Activated T-cell treated with anti-CD3 and anti-CD28 coated beads, Interleukin-2, amount 50 U/mL, for 24 hours (primary cell): ENCODE results near the gene RAB27B.
"Not testable (repeated sequence)": the region's sequence is repeated elsewhere in the genome, so short reads cannot be mapped to it uniquely, and the experiment has no call there.

ENCODE experiments used
- DNase-seq: peaks from one replicate; pipeline ENCODE4 v3.0.0-alpha.2; 2020
- H3K27ac Mint-ChIP-seq: 2 replicates; pipeline ENCODE4 v1.8.0; 2020; ENCODE audit warnings: mild to moderate bottlenecking, mixed read lengths
- H3K27me3 Mint-ChIP-seq: 2 replicates; pipeline ENCODE4 v1.8.0; 2020; ENCODE audit warnings: mixed read lengths
- H3K36me3 Mint-ChIP-seq: 2 replicates; pipeline ENCODE4 v1.8.0; 2020; ENCODE audit warnings: low read depth, mixed read lengths
- H3K4me1 Mint-ChIP-seq: 2 replicates; pipeline ENCODE4 v1.8.0; 2020; ENCODE audit warnings: low read depth, mixed read lengths
- H3K4me3 Mint-ChIP-seq: 2 replicates; pipeline ENCODE4 v1.8.0; 2020; ENCODE audit warnings: mild to moderate bottlenecking, moderate library complexity, mixed read lengths
- H3K9me3 Mint-ChIP-seq: 2 replicates; pipeline ENCODE4 v1.8.0; 2020; ENCODE audit warnings: mixed read lengths

RAB27B gene

DNA sequence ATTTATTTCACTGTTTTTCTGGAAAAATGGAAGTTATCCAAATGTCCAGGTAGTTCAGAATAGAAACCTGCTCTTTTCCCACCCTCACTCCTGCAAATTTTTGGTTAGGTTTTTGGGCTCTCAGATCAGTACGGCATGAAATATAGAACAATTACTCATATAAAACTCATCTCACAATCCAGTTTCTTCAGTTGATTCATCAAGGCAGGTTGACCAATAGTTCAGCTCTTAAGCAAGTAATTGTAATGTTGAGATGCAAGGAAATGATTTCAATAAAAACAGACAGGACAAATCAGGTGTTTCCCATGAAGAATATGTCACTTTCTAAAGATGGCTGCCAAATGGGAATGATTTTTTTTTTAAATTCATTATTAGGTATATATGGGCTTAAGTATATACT, 2.0 kb downstream of the RAB27B start:
- peaks cover 12% of the 10 kb centered on the region for H3K27me3 Mint-ChIP-seq
- peaks cover 5% of the 10 kb centered on the region for H3K9me3 Mint-ChIP-seq
- peaks cover 29% of the 10 kb centered on the region for H3K4me1 Mint-ChIP-seq
- no peak overlapping the region for H3K4me3 Mint-ChIP-seq
- DNase-seq, result no peak
- H3K36me3 Mint-ChIP-seq, result no peaks in the 10 kb centered on the region
- no peak overlapping the region for H3K27ac Mint-ChIP-seq

DNA sequence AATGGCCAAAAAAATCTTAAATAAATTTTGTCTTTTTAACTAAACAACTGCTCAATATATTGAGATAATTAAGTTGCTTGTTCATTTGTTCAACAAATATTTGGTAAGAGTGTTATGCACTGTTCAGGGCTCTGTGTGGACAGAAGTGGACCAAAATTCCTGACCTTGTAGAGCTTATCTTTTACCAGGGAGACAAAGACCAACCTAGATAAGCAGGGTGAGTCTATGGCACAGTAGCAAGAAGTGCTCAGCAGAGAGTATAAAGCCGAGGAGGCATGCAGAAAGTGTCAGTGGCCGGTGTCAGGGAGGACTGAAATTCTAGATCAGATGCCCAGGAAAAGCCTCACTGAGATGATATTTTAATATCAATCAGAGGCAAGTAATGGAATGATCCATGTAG, 2.6 kb downstream of the RAB27B start:
- H3K9me3 Mint-ChIP-seq, result peaks cover 5% of the 10 kb centered on the region
- DNase-seq, result no peak
- H3K27ac Mint-ChIP-seq, result no peak overlapping the region
- H3K4me3 Mint-ChIP-seq, result no peak overlapping the region
- peaks cover 12% of the 10 kb centered on the region for H3K27me3 Mint-ChIP-seq
- H3K4me1 Mint-ChIP-seq, result peaks cover 35% of the 10 kb centered on the region
- H3K36me3 Mint-ChIP-seq, result no peaks in the 10 kb centered on the region

DNA sequence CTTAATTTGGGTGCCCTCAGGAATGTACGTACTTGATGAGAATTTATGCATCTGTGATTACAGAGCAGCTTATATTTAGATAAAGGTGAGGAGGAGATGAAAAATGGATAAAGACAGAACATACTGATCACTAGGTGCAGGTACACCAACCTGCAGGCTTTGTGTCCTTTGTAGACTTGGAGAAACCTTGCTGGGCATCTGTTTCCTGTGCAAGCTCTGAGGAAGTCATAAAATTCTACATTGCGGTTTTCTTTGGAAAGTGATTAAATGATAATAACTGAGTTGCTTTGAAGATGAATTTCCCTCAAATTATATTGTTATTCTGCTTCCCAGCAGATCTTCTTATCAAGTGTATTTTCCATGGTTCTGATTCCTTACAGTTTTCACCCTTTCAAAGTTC, 7.7 kb downstream of the RAB27B start:
- no peak for DNase-seq
- Mint-ChIP-seq H3K36me3 (no peaks in the 10 kb centered on the region), H3K4me1 (peaks cover 23% of the 10 kb centered on the region), H3K4me3 (no peak overlapping the region), H3K27me3 (peaks cover 3% of the 10 kb centered on the region), H3K9me3 (peaks cover 5% of the 10 kb centered on the region), H3K27ac (no peak overlapping the region)

DNA sequence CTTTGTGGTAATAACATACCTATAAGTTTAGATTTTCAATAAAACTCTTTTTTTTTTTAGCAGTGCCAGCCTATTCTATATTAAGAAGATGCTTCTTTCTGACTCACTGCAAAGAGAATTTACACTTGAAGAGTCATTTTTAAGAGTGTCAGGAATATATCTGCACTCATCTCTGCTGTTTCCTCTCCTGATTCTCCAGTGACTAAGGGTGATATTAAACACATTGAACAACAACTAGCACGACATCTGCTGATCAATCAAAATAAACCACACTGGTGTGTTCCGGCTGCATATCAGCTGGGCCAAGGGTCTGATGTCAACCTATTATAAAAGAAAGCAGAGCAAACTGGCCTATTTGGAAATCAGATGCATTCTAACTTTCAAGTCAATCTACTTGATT, 15.0 kb downstream of the RAB27B start:
- H3K27ac Mint-ChIP-seq, result no peak overlapping the region
- H3K27me3 Mint-ChIP-seq, result no peaks in the 10 kb centered on the region
- no peaks in the 10 kb centered on the region for H3K4me1 Mint-ChIP-seq
- no peaks in the 10 kb centered on the region for H3K36me3 Mint-ChIP-seq
- no peak overlapping the region for H3K4me3 Mint-ChIP-seq
- no peak for DNase-seq
- H3K9me3 Mint-ChIP-seq, result no peaks in the 10 kb centered on the region

DNA sequence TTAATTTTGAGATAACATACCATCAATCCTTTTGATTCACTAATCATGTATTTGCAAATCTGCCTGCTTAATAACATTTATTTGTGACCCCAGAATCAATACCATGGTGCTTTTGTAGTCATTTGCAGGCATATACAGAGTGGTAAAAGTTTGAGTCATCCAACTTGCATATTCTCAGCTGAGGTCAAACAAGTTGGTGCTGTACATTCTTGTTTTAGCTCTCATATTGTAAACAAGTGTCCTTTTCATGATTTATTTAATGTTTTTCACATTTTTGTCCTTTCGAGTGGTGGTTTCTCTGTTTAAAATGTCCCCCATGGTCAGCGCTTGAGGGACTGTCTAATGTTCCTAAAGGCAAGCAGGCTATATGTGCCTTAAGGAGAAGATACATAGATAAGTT, 17.5 kb downstream of the RAB27B start:
- H3K27me3 Mint-ChIP-seq, result no peaks in the 10 kb centered on the region
- DNase-seq, result no peak
- H3K36me3 Mint-ChIP-seq, result no peaks in the 10 kb centered on the region
- no peak overlapping the region for H3K4me3 Mint-ChIP-seq
- H3K4me1 Mint-ChIP-seq, result no peaks in the 10 kb centered on the region
- no peaks in the 10 kb centered on the region for H3K9me3 Mint-ChIP-seq
- H3K27ac Mint-ChIP-seq, result no peak overlapping the region

- no peaks in the 10 kb centered on the region for H3K27me3 Mint-ChIP-seq
- H3K4me1 Mint-ChIP-seq, result peaks cover 9% of the 10 kb centered on the region
- DNase-seq, result no peak
- H3K4me3 Mint-ChIP-seq, result no peak overlapping the region
- no peaks in the 10 kb centered on the region for H3K36me3 Mint-ChIP-seq
- no peak overlapping the region for H3K27ac Mint-ChIP-seq
- no peaks in the 10 kb centered on the region for H3K9me3 Mint-ChIP-seq
These were observed 19.8 kb downstream of the RAB27B start for GRCh38 chr18:54848121-54848520.

GRCh38 chr18:54849683-54850082, 21.4 kb downstream of the RAB27B start:
- Mint-ChIP-seq H3K4me1 (peaks cover 15% of the 10 kb centered on the region), H3K27me3 (no peaks in the 10 kb centered on the region), H3K36me3 (no peaks in the 10 kb centered on the region), H3K4me3 (no peak overlapping the region), H3K27ac (no peak overlapping the region), H3K9me3 (no peaks in the 10 kb centered on the region)
- DNase-seq, result no peak

GRCh38 chr18:54850598-54850997, 22.3 kb downstream of the RAB27B start:
- no peak for DNase-seq
- Mint-ChIP-seq H3K27me3 (no peaks in the 10 kb centered on the region), H3K4me3 (no peak overlapping the region), H3K9me3 (no peaks in the 10 kb centered on the region), H3K36me3 (no peaks in the 10 kb centered on the region), H3K4me1 (peaks cover 15% of the 10 kb centered on the region), H3K27ac (no peak overlapping the region)

DNA sequence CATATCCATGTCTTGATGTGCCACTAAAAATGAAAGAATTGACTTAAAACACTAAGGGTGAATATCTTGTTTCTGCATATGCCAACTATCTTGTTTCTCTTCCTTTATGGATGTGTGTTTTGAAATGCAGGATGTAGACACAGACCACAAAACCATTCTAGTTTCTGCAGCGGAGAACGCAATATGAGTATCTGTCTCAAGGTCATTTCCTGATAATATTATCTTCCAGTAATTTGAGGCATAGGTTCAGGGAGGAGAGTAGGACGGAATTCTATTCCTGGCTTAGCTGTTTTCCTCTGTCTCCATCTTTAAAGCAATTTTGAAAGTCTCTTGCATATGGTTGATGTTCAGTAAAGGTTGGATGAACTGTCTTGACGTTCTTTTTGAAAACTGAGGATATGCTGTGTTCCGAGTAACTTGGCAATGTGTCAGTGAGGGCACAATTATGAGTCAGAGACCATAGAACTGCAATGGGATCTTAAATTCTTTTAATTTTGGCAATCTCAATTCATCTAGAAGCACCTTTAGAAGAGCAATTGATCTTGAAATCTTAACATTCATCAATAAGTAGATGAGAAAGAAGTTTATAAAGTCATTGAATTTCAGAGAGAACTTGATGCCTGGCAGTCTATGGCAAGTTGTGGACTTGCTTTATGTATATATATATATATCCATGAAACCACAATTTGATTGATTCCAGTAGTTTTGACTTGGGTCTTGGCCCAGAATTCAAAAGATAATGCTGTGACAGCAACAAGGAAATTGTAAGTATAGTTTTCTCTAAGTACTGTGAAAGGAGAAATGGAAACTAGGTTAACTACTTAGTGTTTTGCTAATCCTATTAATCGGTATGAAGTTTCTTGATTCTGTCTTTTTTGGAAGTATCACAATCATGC, 24.8 kb downstream of the RAB27B start:
- DNase-seq, result no peak

DNA sequence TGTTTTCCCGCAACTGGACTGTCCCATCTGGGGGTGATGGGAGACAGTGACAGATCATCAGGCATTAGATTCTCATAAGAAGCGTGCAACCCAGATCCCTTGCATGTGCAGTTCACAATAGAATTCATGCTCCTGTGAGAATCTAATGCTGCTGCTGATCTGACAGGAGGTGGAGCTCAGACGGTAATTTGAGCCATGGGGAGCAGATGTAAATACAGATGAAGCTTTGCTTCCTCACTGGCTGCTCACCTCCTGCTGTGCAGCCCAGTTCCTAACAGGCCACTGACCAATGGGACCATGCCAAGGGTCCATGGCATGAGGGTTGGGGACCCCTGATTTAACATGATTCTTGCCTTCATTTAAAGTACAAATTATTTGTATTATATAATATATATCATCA, 26.8 kb downstream of the RAB27B start:
- not testable (repeated sequence) for H3K27ac Mint-ChIP-seq, H3K36me3 Mint-ChIP-seq, H3K27me3 Mint-ChIP-seq, H3K9me3 Mint-ChIP-seq, H3K4me3 Mint-ChIP-seq, DNase-seq
- peaks cover 15% of the 10 kb centered on the region for H3K4me1 Mint-ChIP-seq

More for the DNA sequence above, 24.8 kb downstream of the RAB27B start:
- H3K4me1 Mint-ChIP-seq, result peaks cover 15% of the 10 kb centered on the region
- H3K9me3 Mint-ChIP-seq, result no peaks in the 10 kb centered on the region
- peak overlapping the region; percentile 19 for H3K4me3 Mint-ChIP-seq
- peak overlapping the region; percentile 18 for H3K27ac Mint-ChIP-seq
- H3K27me3 Mint-ChIP-seq, result no peaks in the 10 kb centered on the region
- H3K36me3 Mint-ChIP-seq, result no peaks in the 10 kb centered on the region

- DNase-seq, result no peak
- H3K9me3 Mint-ChIP-seq, result no peaks in the 10 kb centered on the region
- no peaks in the 10 kb centered on the region for H3K27me3 Mint-ChIP-seq
- H3K4me3 Mint-ChIP-seq, result no peak overlapping the region
- H3K27ac Mint-ChIP-seq, result no peak overlapping the region
- H3K4me1 Mint-ChIP-seq, result peaks cover 15% of the 10 kb centered on the region
- H3K36me3 Mint-ChIP-seq, result no peaks in the 10 kb centered on the region
These were observed 27.9 kb downstream of the RAB27B start for GRCh38 chr18:54856105-54856646.

GRCh38 chr18:54857499-54857898, 29.2 kb downstream of the RAB27B start:
- Mint-ChIP-seq H3K4me1 (peaks cover 12% of the 10 kb centered on the region), H3K9me3 (no peaks in the 10 kb centered on the region), H3K4me3 (no peak overlapping the region), H3K27me3 (no peaks in the 10 kb centered on the region), H3K36me3 (no peaks in the 10 kb centered on the region), H3K27ac (no peak overlapping the region)
- DNase-seq, result no peak

- H3K36me3 Mint-ChIP-seq, result no peaks in the 10 kb centered on the region
- no peak overlapping the region for H3K27ac Mint-ChIP-seq
These were observed 31.6 kb downstream of the RAB27B start for GRCh38 chr18:54859667-54860421.

DNA sequence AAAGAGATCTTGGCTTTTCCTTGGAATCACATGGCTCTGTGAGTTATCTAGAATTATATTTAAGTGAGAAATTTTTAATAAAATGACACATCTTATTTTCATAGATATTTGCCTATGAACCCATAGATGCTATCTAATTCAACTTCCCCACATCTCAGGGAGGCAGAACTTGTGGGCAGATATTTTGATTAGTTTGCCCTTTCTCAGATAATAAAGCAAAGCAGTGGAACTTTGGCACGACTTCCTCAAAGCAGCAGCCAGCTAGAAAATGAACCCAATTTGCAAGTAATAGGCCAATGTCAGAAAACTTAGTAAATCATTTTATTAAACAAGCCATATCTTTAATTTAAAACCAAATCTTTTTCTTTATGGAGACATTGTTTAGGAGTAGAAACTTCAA, 32.7 kb downstream of the RAB27B start:
- no peaks in the 10 kb centered on the region for H3K27me3 Mint-ChIP-seq
- no peaks in the 10 kb centered on the region for H3K36me3 Mint-ChIP-seq
- H3K9me3 Mint-ChIP-seq, result no peaks in the 10 kb centered on the region
- no peaks in the 10 kb centered on the region for H3K4me1 Mint-ChIP-seq
- DNase-seq, result no peak
- no peak overlapping the region for H3K27ac Mint-ChIP-seq
- H3K4me3 Mint-ChIP-seq, result no peak overlapping the region

More at GRCh38 chr18:54859667-54860421, 31.6 kb downstream of the RAB27B start:
- no peaks in the 10 kb centered on the region for H3K27me3 Mint-ChIP-seq
- DNase-seq, result no peak
- no peak overlapping the region for H3K4me3 Mint-ChIP-seq
- H3K9me3 Mint-ChIP-seq, result no peaks in the 10 kb centered on the region
- H3K4me1 Mint-ChIP-seq, result no peaks in the 10 kb centered on the region

DNA sequence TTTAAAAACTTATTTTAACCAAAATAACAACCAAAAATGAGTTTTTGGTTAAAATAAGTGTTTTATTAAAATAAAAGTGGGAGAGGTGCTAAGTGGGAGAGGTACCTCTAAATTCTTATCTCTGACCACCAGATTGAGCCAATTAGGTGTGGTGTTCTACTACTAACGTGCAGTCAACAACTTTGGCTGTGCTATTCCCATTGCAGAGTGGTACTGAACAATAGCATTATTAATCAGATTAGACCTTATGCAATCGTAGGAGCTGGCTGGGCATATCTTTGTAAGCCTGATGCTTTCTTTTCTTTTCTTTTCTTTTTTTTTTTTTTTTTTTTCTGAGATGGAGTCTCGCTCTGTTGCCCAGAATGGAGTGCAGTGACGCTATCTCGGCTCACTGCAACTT, 38.9 kb downstream of the RAB27B start:
- Mint-ChIP-seq H3K4me3 (no peak overlapping the region), H3K27me3 (no peaks in the 10 kb centered on the region), H3K9me3 (no peaks in the 10 kb centered on the region), H3K36me3 (no peaks in the 10 kb centered on the region), H3K4me1 (no peaks in the 10 kb centered on the region), H3K27ac (no peak overlapping the region)
- no peak for DNase-seq
